ENCODE results near the gene FRZB.

The FRZB gene

DNA sequence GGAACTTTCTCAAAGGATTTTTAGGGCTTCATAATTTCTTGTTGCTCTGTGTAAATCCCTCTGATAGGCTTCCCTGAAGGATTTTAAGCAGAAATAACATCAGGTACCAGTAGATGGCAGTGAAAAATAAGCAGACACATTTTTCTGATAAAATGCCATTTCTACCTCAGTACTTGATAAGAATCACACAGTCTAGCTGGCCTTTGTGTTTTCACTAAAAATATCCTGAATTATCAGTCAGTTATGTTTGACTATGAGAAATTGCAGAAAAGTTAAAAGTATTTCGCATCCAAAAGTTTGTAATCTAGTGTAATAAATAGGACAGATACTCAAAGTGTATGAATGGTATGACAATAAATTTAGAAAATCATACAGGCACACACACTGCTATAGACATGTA lies 81.7 kb downstream of the FRZB start:
- DNase-seq (ENCODE audit: low spot score) = no peak

DNA sequence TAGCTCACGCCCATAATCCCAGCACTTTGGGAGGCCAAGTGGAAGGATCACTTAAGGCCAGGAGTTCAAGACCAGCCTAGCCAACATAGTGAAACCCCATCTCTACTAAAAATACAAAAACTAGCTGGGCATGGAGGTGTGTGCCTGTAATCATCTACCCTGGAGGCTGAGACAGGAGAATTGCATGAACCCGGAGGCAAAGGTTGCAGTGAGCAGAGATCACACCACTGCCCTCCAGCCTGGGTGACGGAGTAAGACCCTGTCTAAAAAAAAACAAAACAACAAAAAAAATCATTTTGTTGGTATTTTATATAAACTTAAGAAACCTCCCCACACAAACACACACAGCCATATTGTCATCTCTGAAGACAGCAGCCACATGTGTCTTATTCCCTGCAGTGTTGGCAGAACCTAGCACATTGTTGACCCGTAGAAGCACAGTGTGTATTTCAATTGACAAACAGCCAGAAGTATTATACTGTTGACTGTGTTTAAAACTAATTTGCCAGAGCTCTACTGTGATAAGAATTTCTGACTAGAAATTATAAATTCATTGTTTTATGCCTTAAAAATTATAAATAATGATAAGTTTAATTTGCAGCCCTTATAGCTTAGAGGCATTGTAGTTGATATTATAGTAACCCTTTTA lies 82.3 kb downstream of the FRZB start:
- DNase-seq (ENCODE audit: low spot score) = no peak

Measured in hepatic stellate cell (primary cell).